ENCODE results near the gene DEFB132.
A peak's percentile ranks its signal among the peaks of the same experiment; 100 is the strongest.

Gene DEFB132

GRCh38 chr20:288956-289692 is 31.6 kb downstream of the DEFB132 start:
- in situ Hi-C loops (cut with HindIII; ENCODE audit: low pct_ligation_motif_present, low pct_unique_long_range_greater_than_20kb, low sequenced_read_pairs) = no loop called here
- no peak for DNase-seq

GRCh38 chr20:289693-290083 is 32.2 kb downstream of the DEFB132 start:
- DNase-seq = no peak
- in situ Hi-C loops (cut with HindIII; ENCODE audit: low pct_ligation_motif_present, low pct_unique_long_range_greater_than_20kb, low sequenced_read_pairs) = no loop called here

GRCh38 chr20:290084-290831 is 32.7 kb downstream of the DEFB132 start, which contains the start of gene C20orf96:
Gene C20orf96 (minus strand): TSS chr20:290750. CDS start chr20:290610, 140 bp downstream.
- DNase-seq = peak; percentile 92
- in situ Hi-C loops (cut with HindIII; ENCODE audit: low pct_ligation_motif_present, low pct_unique_long_range_greater_than_20kb, low sequenced_read_pairs) = no loop called here

- DNase-seq = no peak
- in situ Hi-C loops (cut with HindIII; ENCODE audit: low pct_ligation_motif_present, low pct_unique_long_range_greater_than_20kb, low sequenced_read_pairs) = no loop called here
Measured at GRCh38 chr20:294602-295001, 37.1 kb downstream of the DEFB132 start.

GRCh38 chr20:295804-296203 is 38.3 kb downstream of the DEFB132 start:
- in situ Hi-C loops (cut with HindIII; ENCODE audit: low pct_ligation_motif_present, low pct_unique_long_range_greater_than_20kb, low sequenced_read_pairs) = no loop called here
- DNase-seq = no peak

- peak; percentile 88 for DNase-seq
- in situ Hi-C loops (cut with HindIII; ENCODE audit: low pct_ligation_motif_present, low pct_unique_long_range_greater_than_20kb, low sequenced_read_pairs) = no loop called here
Measured at GRCh38 chr20:297098-297924, 39.8 kb downstream of the DEFB132 start, which contains the start of gene ZCCHC3. Gene ZCCHC3 (plus strand): TSS chr20:297570. CDS start chr20:297587, 17 bp downstream.

- in situ Hi-C loops (cut with HindIII; ENCODE audit: low pct_ligation_motif_present, low pct_unique_long_range_greater_than_20kb, low sequenced_read_pairs) = no loop called here
- peak; percentile 56 for DNase-seq
Measured at GRCh38 chr20:297925-298775, 40.6 kb downstream of the DEFB132 start.

GRCh38 chr20:298776-299391 is 41.4 kb downstream of the DEFB132 start:
- no peak for DNase-seq
- in situ Hi-C loops (cut with HindIII; ENCODE audit: low pct_ligation_motif_present, low pct_unique_long_range_greater_than_20kb, low sequenced_read_pairs) = no loop called here

GRCh38 chr20:300345-300990 is 42.9 kb downstream of the DEFB132 start:
- in situ Hi-C loops (cut with HindIII; ENCODE audit: low pct_ligation_motif_present, low pct_unique_long_range_greater_than_20kb, low sequenced_read_pairs) = no loop called here

GRCh38 chr20:301886-302848 is 44.6 kb downstream of the DEFB132 start:
- in situ Hi-C loops (cut with HindIII; ENCODE audit: low pct_ligation_motif_present, low pct_unique_long_range_greater_than_20kb, low sequenced_read_pairs) = no loop called here
- no peak for DNase-seq

More at GRCh38 chr20:300345-300990, 42.9 kb downstream of the DEFB132 start:
- no peak for DNase-seq

GRCh38 chr20:305745-306144 is 48.2 kb downstream of the DEFB132 start:
- in situ Hi-C loops (cut with HindIII; ENCODE audit: low pct_ligation_motif_present, low pct_unique_long_range_greater_than_20kb, low sequenced_read_pairs) = no loop called here
- DNase-seq = no peak

GRCh38 chr20:308427-309038 is 51.0 kb downstream of the DEFB132 start:
- no peak for DNase-seq
- in situ Hi-C loops (cut with HindIII; ENCODE audit: low pct_ligation_motif_present, low pct_unique_long_range_greater_than_20kb, low sequenced_read_pairs) = no loop called here

GRCh38 chr20:309306-309840 is 51.8 kb downstream of the DEFB132 start:
- peak; percentile 44 for DNase-seq
- in situ Hi-C loops (cut with HindIII; ENCODE audit: low pct_ligation_motif_present, low pct_unique_long_range_greater_than_20kb, low sequenced_read_pairs) = no loop called here

GRCh38 chr20:309841-310644 is 52.5 kb downstream of the DEFB132 start:
- DNase-seq = peak; percentile 98
- in situ Hi-C loops (cut with HindIII; ENCODE audit: low pct_ligation_motif_present, low pct_unique_long_range_greater_than_20kb, low sequenced_read_pairs) = no loop called here

GRCh38 chr20:310645-311044 is 53.1 kb downstream of the DEFB132 start:
- in situ Hi-C loops (cut with HindIII; ENCODE audit: low pct_ligation_motif_present, low pct_unique_long_range_greater_than_20kb, low sequenced_read_pairs) = no loop called here
- DNase-seq = no peak

All from ACHN (cell line).